H1 (cell line): Measurements from ENCODE around the gene CPM. TPM values are rescaled to one million over a fixed set of nuclear protein-coding genes. Genes with fewer than 3 reads are reported as not detected.

Experiments used
- NRF1 ChIP-seq: IDR thresholded peaks from 2 replicates; pipeline ENCODE4 v1.6.1; 2011; ENCODE audit warnings: mild to moderate bottlenecking, low read depth, low read length, improper control_type of control experiment
- PHF8 ChIP-seq: fragments of 200-600 bp; sonication (generic); conservative IDR thresholded peaks from 2 replicates; pipeline ENCODE4 v1.7.1; 2012; ENCODE audit warnings: low read depth, mild to moderate bottlenecking, inconsistent platforms, low read length, moderate library complexity
- RBBP5 ChIP-seq: IDR thresholded peaks from 2 replicates; pipeline ENCODE4 v1.7.1; 2012; ENCODE audit warnings: low read depth, mild to moderate bottlenecking, inconsistent platforms, low read length, moderate library complexity, borderline replicate concordance
- SP2 ChIP-seq: IDR thresholded peaks from 2 replicates; pipeline ENCODE4 v1.6.1; 2012; ENCODE audit warnings: mild to moderate bottlenecking, low read length, inconsistent platforms
- SUZ12 ChIP-seq: fragments of 200-600 bp; sonication (generic); IDR thresholded peaks from 2 replicates; pipeline ENCODE4 v1.6.1; 2012; ENCODE audit warnings: mild to moderate bottlenecking, inconsistent platforms, low read length, moderate library complexity, mixed read lengths
- TAF7 ChIP-seq: optimal IDR thresholded peaks from 2 replicates; pipeline ENCODE3; 2011; ENCODE audit warnings: low read depth, mild to moderate bottlenecking, inconsistent platforms, low read length, moderate library complexity, borderline replicate concordance
- polyA plus RNA-seq, 7 experiments: library from polyadenylated mRNA; depleted of rRNA in 3 of 7; stranded (reverse) in 5 of 7; unstranded in 2 of 7; fragments of >200 nt in 5 of 7; fragments of 200-250 nt in 2 of 7; gene quantifications; 1 replicate in 5 of 7; 2 replicates in 1 of 7; 4 replicates in 1 of 7; pipeline versions ENCODE4 v1.2.1 to v1.2.3, GENCODE V29; 2011 to 2013; ENCODE audit warnings: missing spikeins in 2 of 7, mixed read lengths in 2 of 7
- total RNA-seq: library from RNA; stranded (reverse); fragmentation: NEBNext Ultra II Directional; extraction: Animal tissue kit (Norgen Biotek cat#: 25700); gene quantifications from 2 replicates; pipeline ENCODE4 v1.2.1, GENCODE V29; 2021
- TF ChIP-seq, protein P1 (sequence below): fragments of 300-600 bp; sonication (generic); IDR thresholded peaks from 2 replicates; pipeline ENCODE4 v1.7.1; 2012; ENCODE audit warnings: low read length, moderate library complexity, mild to moderate bottlenecking, inconsistent platforms; ENCODE audit not compliant: insufficient replicate concordance
- TF ChIP-seq, protein P2 (sequence below), 3 experiments: IDR thresholded peaks; 1 replicate in 2 of 3; 2 replicates in 1 of 3; pipeline versions ENCODE4 v1.5.1 to v1.6.1; 2011; ENCODE audit warnings: low read length in 3 of 3, mild to moderate bottlenecking in 3 of 3, inconsistent platforms in 2 of 3, low read depth in 1 of 3, moderate library complexity in 1 of 3; ENCODE audit not compliant: insufficient read depth in 1 of 3; ENCODE audit errors: control extremely low read depth in 1 of 3

Gene CPM
- total and polyA plus RNA-seq, 2 of the 8 experiments (the other 6 are each of a cell fraction or from before 2014, with no cell fraction given), result 0.33 to 3.1 TPM

DNA sequence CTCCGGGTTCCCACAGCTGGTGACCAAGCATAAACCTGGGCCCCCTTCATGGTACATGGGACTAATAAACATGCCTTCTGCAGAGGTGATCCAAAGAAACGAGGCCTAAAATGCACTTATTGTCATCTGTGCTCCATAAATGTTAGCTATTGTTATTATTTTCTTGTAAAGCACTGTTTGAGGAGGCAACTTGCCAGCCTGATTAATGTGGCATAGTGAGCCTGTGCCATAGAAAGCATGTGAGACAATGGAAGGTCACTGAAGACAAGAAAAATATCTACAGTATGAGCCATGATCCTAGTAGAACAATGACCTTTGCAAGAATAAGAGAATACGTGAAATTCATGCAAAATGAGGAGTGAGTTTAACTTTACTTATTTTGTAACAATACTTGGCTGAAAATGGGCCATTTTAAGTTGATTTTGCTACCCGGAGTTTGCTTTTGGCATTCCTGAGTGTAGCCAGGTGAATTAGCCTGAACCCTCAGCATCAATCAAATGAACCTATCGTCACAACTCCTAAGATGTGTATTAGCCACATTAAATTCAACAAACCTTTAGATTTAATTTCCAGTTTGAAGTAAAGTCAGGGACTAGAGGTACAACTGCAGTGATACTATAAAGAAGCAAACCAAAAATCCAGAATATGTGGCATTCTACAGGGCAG is 52.2 kb downstream of the CPM start (continued):
- TF ChIP-seq, protein P1, sequence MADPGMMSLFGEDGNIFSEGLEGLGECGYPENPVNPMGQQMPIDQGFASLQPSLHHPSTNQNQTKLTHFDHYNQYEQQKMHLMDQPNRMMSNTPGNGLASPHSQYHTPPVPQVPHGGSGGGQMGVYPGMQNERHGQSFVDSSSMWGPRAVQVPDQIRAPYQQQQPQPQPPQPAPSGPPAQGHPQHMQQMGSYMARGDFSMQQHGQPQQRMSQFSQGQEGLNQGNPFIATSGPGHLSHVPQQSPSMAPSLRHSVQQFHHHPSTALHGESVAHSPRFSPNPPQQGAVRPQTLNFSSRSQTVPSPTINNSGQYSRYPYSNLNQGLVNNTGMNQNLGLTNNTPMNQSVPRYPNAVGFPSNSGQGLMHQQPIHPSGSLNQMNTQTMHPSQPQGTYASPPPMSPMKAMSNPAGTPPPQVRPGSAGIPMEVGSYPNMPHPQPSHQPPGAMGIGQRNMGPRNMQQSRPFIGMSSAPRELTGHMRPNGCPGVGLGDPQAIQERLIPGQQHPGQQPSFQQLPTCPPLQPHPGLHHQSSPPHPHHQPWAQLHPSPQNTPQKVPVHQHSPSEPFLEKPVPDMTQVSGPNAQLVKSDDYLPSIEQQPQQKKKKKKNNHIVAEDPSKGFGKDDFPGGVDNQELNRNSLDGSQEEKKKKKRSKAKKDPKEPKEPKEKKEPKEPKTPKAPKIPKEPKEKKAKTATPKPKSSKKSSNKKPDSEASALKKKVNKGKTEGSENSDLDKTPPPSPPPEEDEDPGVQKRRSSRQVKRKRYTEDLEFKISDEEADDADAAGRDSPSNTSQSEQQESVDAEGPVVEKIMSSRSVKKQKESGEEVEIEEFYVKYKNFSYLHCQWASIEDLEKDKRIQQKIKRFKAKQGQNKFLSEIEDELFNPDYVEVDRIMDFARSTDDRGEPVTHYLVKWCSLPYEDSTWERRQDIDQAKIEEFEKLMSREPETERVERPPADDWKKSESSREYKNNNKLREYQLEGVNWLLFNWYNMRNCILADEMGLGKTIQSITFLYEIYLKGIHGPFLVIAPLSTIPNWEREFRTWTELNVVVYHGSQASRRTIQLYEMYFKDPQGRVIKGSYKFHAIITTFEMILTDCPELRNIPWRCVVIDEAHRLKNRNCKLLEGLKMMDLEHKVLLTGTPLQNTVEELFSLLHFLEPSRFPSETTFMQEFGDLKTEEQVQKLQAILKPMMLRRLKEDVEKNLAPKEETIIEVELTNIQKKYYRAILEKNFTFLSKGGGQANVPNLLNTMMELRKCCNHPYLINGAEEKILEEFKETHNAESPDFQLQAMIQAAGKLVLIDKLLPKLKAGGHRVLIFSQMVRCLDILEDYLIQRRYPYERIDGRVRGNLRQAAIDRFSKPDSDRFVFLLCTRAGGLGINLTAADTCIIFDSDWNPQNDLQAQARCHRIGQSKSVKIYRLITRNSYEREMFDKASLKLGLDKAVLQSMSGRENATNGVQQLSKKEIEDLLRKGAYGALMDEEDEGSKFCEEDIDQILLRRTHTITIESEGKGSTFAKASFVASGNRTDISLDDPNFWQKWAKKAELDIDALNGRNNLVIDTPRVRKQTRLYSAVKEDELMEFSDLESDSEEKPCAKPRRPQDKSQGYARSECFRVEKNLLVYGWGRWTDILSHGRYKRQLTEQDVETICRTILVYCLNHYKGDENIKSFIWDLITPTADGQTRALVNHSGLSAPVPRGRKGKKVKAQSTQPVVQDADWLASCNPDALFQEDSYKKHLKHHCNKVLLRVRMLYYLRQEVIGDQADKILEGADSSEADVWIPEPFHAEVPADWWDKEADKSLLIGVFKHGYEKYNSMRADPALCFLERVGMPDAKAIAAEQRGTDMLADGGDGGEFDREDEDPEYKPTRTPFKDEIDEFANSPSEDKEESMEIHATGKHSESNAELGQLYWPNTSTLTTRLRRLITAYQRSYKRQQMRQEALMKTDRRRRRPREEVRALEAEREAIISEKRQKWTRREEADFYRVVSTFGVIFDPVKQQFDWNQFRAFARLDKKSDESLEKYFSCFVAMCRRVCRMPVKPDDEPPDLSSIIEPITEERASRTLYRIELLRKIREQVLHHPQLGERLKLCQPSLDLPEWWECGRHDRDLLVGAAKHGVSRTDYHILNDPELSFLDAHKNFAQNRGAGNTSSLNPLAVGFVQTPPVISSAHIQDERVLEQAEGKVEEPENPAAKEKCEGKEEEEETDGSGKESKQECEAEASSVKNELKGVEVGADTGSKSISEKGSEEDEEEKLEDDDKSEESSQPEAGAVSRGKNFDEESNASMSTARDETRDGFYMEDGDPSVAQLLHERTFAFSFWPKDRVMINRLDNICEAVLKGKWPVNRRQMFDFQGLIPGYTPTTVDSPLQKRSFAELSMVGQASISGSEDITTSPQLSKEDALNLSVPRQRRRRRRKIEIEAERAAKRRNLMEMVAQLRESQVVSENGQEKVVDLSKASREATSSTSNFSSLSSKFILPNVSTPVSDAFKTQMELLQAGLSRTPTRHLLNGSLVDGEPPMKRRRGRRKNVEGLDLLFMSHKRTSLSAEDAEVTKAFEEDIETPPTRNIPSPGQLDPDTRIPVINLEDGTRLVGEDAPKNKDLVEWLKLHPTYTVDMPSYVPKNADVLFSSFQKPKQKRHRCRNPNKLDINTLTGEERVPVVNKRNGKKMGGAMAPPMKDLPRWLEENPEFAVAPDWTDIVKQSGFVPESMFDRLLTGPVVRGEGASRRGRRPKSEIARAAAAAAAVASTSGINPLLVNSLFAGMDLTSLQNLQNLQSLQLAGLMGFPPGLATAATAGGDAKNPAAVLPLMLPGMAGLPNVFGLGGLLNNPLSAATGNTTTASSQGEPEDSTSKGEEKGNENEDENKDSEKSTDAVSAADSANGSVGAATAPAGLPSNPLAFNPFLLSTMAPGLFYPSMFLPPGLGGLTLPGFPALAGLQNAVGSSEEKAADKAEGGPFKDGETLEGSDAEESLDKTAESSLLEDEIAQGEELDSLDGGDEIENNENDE, result no peak
- TF ChIP-seq PHF8, result no peak
- no peak for TF ChIP-seq TAF7
- TF ChIP-seq SP2, result no peak
- no peak for TF ChIP-seq RBBP5
- TF ChIP-seq NRF1, result no peak
- TF ChIP-seq, protein P2, sequence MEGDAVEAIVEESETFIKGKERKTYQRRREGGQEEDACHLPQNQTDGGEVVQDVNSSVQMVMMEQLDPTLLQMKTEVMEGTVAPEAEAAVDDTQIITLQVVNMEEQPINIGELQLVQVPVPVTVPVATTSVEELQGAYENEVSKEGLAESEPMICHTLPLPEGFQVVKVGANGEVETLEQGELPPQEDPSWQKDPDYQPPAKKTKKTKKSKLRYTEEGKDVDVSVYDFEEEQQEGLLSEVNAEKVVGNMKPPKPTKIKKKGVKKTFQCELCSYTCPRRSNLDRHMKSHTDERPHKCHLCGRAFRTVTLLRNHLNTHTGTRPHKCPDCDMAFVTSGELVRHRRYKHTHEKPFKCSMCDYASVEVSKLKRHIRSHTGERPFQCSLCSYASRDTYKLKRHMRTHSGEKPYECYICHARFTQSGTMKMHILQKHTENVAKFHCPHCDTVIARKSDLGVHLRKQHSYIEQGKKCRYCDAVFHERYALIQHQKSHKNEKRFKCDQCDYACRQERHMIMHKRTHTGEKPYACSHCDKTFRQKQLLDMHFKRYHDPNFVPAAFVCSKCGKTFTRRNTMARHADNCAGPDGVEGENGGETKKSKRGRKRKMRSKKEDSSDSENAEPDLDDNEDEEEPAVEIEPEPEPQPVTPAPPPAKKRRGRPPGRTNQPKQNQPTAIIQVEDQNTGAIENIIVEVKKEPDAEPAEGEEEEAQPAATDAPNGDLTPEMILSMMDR (IDR thresholded peaks at IDR 0.05; ENCODE audit: control extremely low read depth in 1 of 3, insufficient read depth in 1 of 3, low read depth in 1 of 3, low read length in 3 of 3), result no peak
- TF ChIP-seq SUZ12, result no peak
